NOMO-1 (cell line): ENCODE results near the gene LTA4H.

Source experiments
- DNase-seq, 2 experiments: peaks; one replicate each; lab custom pipeline; 2025; ENCODE audit not compliant: unreplicated experiment in 2 of 2; lab: John Stamatoyannopoulos, UW

Gene LTA4H

GRCh38 chr12:96060041-96060440 lies 24.7 kb upstream of the LTA4H start:
- DNase-seq, result no peak

DNA sequence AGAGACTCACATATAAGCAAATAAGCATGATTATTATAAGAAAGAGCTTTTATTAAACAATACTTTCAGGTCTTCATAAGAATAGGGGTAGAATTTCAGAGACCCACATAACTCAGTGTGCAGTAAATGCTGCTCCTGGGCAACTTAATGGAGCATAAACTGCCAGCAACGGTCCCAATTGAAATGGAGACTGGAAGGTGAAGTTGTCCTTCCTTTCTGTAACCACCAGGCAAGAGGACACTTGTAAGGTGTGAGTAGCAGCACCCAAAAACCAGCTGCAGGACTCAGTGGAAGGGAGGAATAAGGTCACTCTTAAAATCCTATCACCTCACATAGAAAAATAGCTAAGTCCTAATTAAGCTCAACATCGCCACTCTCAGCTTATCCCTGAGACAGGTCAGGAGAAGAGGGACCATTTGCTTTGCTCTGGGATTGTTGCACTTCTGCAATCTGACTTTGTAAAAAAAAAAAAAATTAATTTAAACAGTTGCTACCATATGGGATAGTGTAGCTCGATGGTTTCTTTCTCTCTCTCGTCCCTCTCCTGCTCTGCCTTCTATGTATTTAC lies 22.7 kb upstream of the LTA4H start:
- DNase-seq, result no peak

DNA sequence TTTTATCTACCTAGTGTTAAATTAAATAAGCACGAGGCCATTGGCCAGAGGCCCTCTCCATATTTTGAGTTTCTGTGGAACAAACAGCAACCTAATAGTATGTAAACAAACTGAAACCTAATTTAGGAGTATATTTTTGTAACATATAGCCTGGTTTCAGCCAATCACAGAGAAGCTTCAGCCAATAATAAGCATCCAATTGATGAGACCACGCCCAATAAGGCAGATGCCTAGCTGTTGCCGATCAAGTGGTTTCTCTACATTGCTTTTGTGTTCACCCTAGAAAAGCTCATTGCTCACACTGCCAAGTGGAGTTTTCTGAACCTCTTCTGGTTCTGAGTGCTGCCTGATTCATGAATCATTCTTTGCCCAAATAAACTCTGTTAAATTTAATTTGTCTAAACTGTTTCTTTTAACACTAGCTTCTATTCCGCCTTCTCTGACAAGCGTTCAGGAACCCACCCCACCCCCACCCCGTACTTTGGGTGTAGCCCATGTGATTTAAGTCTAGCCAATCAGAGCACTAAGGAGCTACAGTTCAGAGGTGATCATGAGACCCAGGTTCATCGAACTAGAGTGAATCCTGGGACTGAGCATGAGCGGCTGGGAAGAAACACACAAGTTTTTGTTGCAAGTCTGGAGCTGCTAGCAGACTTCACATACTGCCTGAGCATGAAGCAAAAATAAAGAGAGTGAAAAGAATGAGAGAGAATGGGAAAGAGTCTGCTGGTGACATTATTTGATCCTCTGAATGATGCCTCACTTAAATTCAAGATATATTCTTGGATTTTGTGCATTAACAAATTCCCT lies 21.5 kb upstream of the LTA4H start:
- DNase-seq, result no peak

GRCh38 chr12:96054244-96054610 lies 18.8 kb upstream of the LTA4H start:
- DNase-seq, result peak; percentile 55 to 75

- peak; percentile 45 to 75 for DNase-seq
Observed at GRCh38 chr12:96053476-96054243, 18.3 kb upstream of the LTA4H start.

DNA sequence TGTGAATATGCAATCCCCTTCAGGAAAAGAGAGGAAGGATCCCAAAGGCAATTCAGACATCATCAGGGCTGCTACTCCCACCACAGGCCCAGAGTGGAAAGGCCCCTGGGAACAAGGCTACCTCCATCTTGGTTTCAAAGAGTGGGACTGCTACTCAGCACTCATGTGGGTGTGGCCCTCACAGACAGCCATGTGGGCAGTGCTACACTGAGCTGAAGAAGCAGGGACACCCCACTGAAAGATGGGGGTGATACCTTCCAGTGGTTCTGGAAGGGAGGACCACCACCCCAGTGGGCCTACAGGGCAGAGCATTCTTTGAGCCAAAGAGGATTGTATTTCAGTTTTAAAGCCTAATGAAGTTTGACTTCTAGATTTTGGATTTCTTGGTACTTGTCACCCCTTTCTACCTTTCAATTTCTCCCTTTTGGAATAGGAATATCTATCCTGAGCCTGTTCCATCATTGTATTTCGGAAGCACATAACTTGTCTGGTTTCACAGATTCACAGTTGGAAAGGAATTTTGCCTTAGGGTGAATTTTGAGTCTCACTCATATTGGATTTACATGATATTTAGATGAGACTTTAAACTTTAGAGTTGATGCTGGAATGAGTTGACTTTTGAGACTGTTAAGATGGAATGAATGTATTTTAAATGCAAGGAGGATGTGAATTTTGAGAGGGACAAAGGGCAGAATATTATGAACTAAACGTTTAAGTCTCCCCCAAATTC lies 16.5 kb upstream of the LTA4H start:
- DNase-seq, result no peak

DNA sequence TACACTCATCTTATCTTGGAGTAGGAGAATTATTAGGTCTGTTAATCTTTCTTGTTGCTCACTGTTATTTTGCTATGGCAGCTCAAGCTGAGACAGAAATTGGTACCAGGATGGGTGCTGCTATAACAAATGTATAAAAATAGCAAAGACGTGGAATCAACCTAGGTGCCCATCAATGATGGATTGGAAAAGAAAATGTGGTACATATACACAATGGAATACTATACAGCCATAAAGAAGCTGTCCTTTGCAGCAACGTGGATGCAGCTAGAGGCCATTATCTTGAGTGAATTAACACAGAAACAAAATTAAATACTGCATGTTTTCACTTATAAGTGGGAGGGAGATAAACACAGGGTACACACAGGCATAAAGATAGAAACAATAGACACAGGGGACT lies 14.8 kb upstream of the LTA4H start:
- no peak for DNase-seq

GRCh38 chr12:96049101-96049500 lies 13.7 kb upstream of the LTA4H start:
- peak in 1 of 2 experiments; percentile 20 for DNase-seq

GRCh38 chr12:96048393-96048969 lies 13.1 kb upstream of the LTA4H start:
- DNase-seq, result no peak

DNA sequence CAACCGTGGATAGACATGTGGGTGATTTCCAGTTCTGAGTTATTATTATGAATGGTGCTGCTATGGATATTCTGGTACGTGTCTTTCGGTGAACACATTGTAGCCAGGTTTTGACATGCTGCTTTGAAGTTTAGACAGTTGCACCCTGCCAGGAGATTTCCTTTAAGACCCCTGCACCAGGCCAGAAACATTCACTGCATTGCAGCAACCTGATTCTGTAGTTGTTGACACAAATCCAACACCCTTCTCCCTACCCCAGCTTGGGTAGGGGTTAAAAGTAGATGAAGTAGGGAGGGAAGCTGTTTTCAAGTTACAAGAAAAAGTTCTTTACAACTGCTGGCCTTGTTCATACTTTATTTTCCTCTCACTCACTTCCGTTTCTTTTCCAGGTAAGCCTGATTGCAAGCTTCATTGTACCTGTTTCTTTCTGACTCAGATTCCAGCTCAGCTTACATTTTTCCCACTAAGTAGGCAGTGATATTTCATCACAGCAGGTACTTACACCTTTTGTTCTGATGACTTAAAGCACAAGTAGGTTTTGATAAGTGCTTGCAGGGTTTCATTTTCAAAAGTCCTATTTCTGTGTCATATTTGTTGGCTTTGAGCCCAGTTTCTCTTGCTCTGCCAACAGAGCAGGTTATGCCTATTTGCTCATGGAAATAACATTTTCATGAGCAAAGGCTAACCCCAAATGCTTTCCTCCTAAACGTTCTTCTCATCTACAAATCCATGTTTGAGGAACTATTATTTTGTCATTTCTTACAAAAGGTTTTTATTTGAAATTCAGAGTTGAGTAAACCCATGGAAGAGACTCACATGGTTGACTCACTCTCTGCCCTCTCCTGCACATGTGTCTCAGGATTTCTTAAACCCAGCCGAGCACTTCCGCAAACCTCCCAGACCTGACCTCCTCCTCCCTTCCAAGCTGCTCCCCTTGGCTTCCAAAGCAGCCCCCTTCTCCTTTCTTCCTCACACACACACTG lies 12.1 kb upstream of the LTA4H start:
- DNase-seq, result peak; percentile 64 to 86

GRCh38 chr12:96046543-96047228 lies 11.3 kb upstream of the LTA4H start:
- DNase-seq, result no peak

- no peak for DNase-seq
Observed at GRCh38 chr12:96045566-96045965, 10.2 kb upstream of the LTA4H start.

GRCh38 chr12:96044943-96045290 lies 9.5 kb upstream of the LTA4H start:
- DNase-seq, result no peak

DNA sequence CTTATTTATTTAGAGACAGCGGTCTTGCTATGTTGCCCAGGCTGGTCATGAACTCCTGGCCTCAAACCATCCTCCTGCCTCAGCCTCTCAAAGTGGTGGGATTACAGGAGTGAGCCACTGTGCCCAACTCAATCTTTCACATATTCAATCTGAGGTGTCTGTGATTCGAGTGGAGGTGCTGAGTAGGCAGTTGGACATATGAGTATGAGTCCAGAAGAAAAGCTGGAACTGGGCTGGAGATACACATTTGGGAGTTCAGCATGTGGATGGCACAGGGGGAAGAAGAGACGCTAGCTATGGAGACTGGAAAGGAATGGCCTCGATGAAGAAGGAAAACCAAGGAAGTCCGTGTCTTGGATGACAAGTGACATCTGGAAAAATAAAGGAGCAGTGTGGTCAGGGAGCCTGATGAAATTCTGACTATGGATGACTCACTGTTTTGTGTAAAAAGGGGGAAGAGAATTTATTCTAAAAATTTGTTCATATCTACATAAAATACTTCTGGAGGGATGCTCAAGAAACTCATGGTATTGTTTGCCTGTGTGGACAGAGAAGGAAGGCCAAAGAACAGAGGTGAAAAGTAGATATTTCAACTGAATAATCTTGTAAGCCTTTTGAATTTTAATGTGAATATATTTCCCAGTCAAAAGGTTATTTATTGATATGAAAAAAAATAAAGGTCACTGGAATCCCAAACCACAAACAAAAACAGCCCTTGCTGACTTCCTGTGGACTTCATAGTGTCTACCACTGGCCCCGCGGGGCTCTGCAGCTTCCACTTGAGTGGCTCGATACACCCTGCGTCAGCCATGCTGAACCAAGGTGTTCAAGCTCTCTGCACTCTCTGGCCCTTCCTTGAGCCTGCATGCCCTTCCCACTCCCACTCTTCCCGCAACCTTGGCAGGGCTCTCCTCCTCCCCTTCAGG lies 8.9 kb upstream of the LTA4H start:
- peak in 1 of 2 experiments; percentile 20 for DNase-seq

DNA sequence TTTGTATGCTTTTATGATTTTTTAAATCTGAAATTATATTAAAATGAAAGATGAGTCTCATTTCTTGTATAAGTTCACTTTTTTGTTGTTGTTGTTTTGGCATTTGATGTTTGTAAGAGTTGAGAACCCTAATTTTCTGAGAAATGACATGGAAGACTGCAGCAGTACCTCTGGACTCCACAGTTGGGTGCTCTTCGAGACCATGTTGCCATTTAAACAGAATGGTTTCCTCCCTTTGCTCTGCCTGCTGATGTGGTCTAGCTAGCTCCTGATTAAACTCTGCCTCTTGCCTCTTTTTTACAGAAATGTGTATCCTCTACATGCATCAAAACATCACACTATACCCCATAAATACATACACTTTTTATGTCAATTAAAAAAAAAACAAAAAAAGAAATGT lies 5.8 kb upstream of the LTA4H start:
- no peak for DNase-seq

DNA sequence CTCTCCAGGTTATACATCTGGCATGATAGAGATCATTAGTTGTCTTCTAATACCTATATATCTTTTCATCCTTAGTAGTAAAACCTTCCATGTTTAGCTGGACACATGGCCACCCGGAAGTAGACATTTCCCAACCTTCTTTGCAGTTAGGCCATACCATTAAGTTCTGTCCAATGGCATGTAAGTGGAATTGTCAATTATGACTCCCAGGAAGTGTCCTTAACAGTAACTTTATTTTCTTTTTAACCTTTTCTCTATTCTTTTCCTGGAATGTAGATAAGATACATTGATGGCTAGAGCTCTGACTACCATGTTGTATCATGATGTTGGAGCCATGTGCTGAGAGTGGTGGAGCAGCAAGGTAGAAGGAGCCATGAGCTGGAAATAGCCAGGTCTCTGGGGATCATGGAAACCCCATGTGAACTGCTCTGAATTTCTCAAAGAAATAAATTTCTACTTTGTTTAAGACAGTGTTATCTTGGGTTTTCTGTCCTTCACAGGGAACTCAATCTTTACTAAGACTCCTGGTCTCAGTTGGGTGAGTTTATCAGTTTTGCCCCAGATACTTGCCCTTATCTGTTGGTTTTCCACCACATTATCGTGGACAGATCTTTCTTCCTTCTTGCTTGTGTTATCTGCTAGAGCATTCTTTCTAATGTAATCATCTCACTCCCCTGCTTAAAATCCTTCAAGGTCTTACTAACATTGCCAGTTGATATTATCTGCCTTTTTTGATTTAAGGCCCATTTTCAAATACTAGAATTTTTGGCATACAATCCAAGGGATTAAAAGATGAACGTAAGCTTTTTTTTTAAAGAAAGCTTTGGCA lies 5.1 kb upstream of the LTA4H start:
- DNase-seq, result no peak

GRCh38 chr12:96039516-96039915 lies 4.1 kb upstream of the LTA4H start:
- no peak for DNase-seq
